ENCODE data around the gene COL13A1.

DNA sequence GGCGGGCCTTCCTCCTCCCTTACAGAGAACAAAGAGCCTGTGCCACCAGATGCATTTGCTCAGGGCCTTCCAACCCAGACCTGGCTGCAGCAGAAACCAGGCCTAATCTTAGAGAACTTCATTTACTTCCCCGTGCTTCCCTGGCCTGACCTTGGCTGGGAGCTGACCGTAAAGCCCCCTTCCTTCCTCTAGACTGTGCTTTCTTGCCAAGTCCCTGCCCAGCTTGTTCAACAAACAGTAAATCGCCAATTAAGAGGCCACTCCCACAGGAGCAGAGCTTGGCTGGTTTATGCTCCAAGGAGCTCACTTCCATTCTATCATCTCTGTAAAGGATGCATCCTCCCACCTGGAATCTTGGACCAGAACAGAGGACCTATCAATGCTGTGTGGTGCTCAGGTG, 110.9 kb downstream of the COL13A1 start:
- no peak for TF ChIP-seq BHLHE40 (IDR thresholded peaks at IDR 0.05; ENCODE audit: borderline replicate concordance)
- TF ChIP-seq ZNF384 (IDR thresholded peaks at IDR 0.05) = no peak
- TF ChIP-seq SP1 (IDR thresholded peaks at IDR 0.05) = no peak
- TF ChIP-seq, protein P1, sequence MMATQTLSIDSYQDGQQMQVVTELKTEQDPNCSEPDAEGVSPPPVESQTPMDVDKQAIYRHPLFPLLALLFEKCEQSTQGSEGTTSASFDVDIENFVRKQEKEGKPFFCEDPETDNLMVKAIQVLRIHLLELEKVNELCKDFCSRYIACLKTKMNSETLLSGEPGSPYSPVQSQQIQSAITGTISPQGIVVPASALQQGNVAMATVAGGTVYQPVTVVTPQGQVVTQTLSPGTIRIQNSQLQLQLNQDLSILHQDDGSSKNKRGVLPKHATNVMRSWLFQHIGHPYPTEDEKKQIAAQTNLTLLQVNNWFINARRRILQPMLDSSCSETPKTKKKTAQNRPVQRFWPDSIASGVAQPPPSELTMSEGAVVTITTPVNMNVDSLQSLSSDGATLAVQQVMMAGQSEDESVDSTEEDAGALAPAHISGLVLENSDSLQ (IDR thresholded peaks at IDR 0.05) = no peak
- no peak for TF ChIP-seq FOXA1 (IDR thresholded peaks at IDR 0.05)
- TF ChIP-seq TARDBP (IDR thresholded peaks at IDR 0.05) = no peak
- no peak for TF ChIP-seq HDGF (IDR thresholded peaks at IDR 0.05; ENCODE audit: borderline replicate concordance)
- no peak for TF ChIP-seq FOXK2 (IDR thresholded peaks at IDR 0.05)
- no peak for TF ChIP-seq ELF4 (IDR thresholded peaks at IDR 0.05)
- no peak for TF ChIP-seq ARNT (IDR thresholded peaks at IDR 0.05)
- TF ChIP-seq LEF1 (IDR thresholded peaks at IDR 0.05; ENCODE audit: borderline replicate concordance) = no peak
- TF ChIP-seq NFRKB (IDR thresholded peaks at IDR 0.05) = no peak

Measured in HEK293T (cell line).